Osteocyte (in vitro differentiated cells): ENCODE results near the gene SETX. TPM values are rescaled to one million over a fixed set of nuclear protein-coding genes. Genes with fewer than 3 reads are reported as not detected.
A peak's percentile ranks its signal among the peaks of the same experiment; 100 is the strongest.

ENCODE experiments used
- DNase-seq: peaks from one replicate; pipeline ENCODE4 v3.0.0; 2021; ENCODE audit warnings: mixed read lengths; ENCODE audit not compliant: unreplicated experiment; ENCODE audit errors: extremely low spot score
- H3K27ac Mint-ChIP-seq: one replicate; pipeline ENCODE4 v1.8.0; 2021; ENCODE audit warnings: mild to moderate bottlenecking, mixed read lengths; ENCODE audit not compliant: unreplicated experiment
- H3K27me3 Mint-ChIP-seq: one replicate; pipeline ENCODE4 v1.8.0; 2021; ENCODE audit warnings: mixed read lengths; ENCODE audit not compliant: unreplicated experiment
- H3K36me3 Mint-ChIP-seq: one replicate; pipeline ENCODE4 v1.8.0; 2021; ENCODE audit warnings: mixed read lengths; ENCODE audit not compliant: unreplicated experiment
- H3K4me1 Mint-ChIP-seq: one replicate; pipeline ENCODE4 v1.8.0; 2021; ENCODE audit warnings: mixed read lengths; ENCODE audit not compliant: unreplicated experiment
- H3K4me3 Mint-ChIP-seq: one replicate; pipeline ENCODE4 v1.8.0; 2021; ENCODE audit warnings: mild to moderate bottlenecking, moderate library complexity, mixed read lengths; ENCODE audit not compliant: unreplicated experiment
- H3K9me3 Mint-ChIP-seq: one replicate; pipeline ENCODE4 v1.8.0; 2021; ENCODE audit warnings: mixed read lengths; ENCODE audit not compliant: unreplicated experiment
- CTCF ChIP-seq: fragments of 200-600 bp; sonication (generic); IDR thresholded peaks from 2 replicates; pipeline ENCODE4 v1.5.0; 2021; ENCODE audit warnings: antibody characterized with exemption, mild to moderate bottlenecking, moderate library complexity
- total RNA-seq: library from RNA; stranded (reverse); gene quantifications from 2 replicates; pipeline ENCODE4 v1.2.1, GENCODE V29; 2021

Gene SETX
- total RNA-seq, 1 donor from 2014 or later: 53.6 TPM

GRCh38 chr9:132288966-132289365 is 65.8 kb downstream of the SETX start:
- Mint-ChIP-seq H3K4me3 (no peak overlapping the region), H3K27ac (no peak overlapping the region), H3K4me1 (peaks cover 16% of the 10 kb centered on the region), H3K27me3 (no peaks in the 10 kb centered on the region), H3K36me3 (peaks cover 23% of the 10 kb centered on the region), H3K9me3 (no peaks in the 10 kb centered on the region)
- no peak for TF ChIP-seq CTCF
- no peak for DNase-seq

- Mint-ChIP-seq H3K27ac (peak overlapping the region; percentile 15), H3K4me3 (no peak overlapping the region), H3K27me3 (no peaks in the 10 kb centered on the region), H3K9me3 (no peaks in the 10 kb centered on the region), H3K4me1 (peaks cover 16% of the 10 kb centered on the region), H3K36me3 (peaks cover 28% of the 10 kb centered on the region)
- TF ChIP-seq CTCF: no peak
- no peak for DNase-seq
These were observed 66.4 kb downstream of the SETX start for GRCh38 chr9:132288361-132288760.

- Mint-ChIP-seq H3K27me3 (no peaks in the 10 kb centered on the region), H3K4me1 (peaks cover 9% of the 10 kb centered on the region), H3K4me3 (no peak overlapping the region), H3K36me3 (peaks cover 31% of the 10 kb centered on the region), H3K27ac (no peak overlapping the region), H3K9me3 (no peaks in the 10 kb centered on the region)
- no peak for TF ChIP-seq CTCF
- DNase-seq: no peak
These were observed 67.5 kb downstream of the SETX start for GRCh38 chr9:132287256-132287760.

GRCh38 chr9:132283863-132284262 is 70.9 kb downstream of the SETX start:
- Mint-ChIP-seq H3K27ac (no peak overlapping the region), H3K4me1 (peaks cover 3% of the 10 kb centered on the region), H3K4me3 (no peak overlapping the region), H3K9me3 (no peaks in the 10 kb centered on the region), H3K27me3 (no peaks in the 10 kb centered on the region), H3K36me3 (peaks cover 49% of the 10 kb centered on the region)
- TF ChIP-seq CTCF: no peak
- DNase-seq: no peak

- H3K27ac Mint-ChIP-seq: no peak overlapping the region
- no peak for TF ChIP-seq CTCF
- H3K4me3 Mint-ChIP-seq: no peak overlapping the region
- no peaks in the 10 kb centered on the region for H3K9me3 Mint-ChIP-seq
- peaks cover 55% of the 10 kb centered on the region for H3K36me3 Mint-ChIP-seq
- H3K27me3 Mint-ChIP-seq: no peaks in the 10 kb centered on the region
- DNase-seq: no peak
- H3K4me1 Mint-ChIP-seq: no peaks in the 10 kb centered on the region
These were observed 71.6 kb downstream of the SETX start for GRCh38 chr9:132283165-132283564.
